Lower leg skin (tissue), 4 donors: ENCODE data around the gene FNIP2. TPM values are rescaled to one million over a fixed set of nuclear protein-coding genes. Genes with fewer than 3 reads are reported as not detected.

Experiments
- DNase-seq, 2 donors: peaks; one replicate each; pipeline ENCODE4 v3.0.0-alpha.2; 2019; ENCODE audit warnings: low spot score in 2 of 2
- H3K4me3 ChIP-seq: fragments of 200-600 bp; sonication (generic); 2 replicates; pipeline ENCODE4 v1.5.1; 2017; ENCODE audit warnings: mild to moderate bottlenecking, low read depth; ENCODE audit not compliant: poor library complexity, severe bottlenecking
- POLR2A ChIP-seq, 2 donors: fragments of 450-650 bp; IDR thresholded peaks; one replicate each; pipeline ENCODE4 v1.6.1; 2016 to 2017; ENCODE audit warnings: antibody characterized with exemption in 2 of 2, mild to moderate bottlenecking in 1 of 2, moderate library complexity in 1 of 2
- WGBS, 2 donors: methylation state at CpG; one replicate each; pipeline ENCODE4 v1.1.5; 2018; 5-methylcytosine and 5-hydroxymethylcytosine counted together
- intact Hi-C: fragments of 100-400 bp; cut with DNase I; formaldehyde crosslinking; loops from one replicate; pipeline ENCODE4 v1.15.0; 2023; ENCODE audit warnings: low total_unique reads
- total RNA-seq, 4 donors: library from RNA; depleted of rRNA; stranded (reverse); fragments of >200 nt; gene quantifications; one replicate each; pipeline ENCODE4 v1.1.0, GENCODE V29; 2016
- TF ChIP-seq, protein P1 (sequence below), 3 donors: fragments of 450-650 bp; IDR thresholded peaks; one replicate each; pipeline ENCODE4 v1.5.1; 2016; ENCODE audit warnings: antibody characterized with exemption in 3 of 3, mild to moderate bottlenecking in 3 of 3, moderate library complexity in 2 of 3

FNIP2 gene
- total RNA-seq, 4 donors from 2014 or later: 20.5 to 47.5 (median 38.8) TPM

DNA sequence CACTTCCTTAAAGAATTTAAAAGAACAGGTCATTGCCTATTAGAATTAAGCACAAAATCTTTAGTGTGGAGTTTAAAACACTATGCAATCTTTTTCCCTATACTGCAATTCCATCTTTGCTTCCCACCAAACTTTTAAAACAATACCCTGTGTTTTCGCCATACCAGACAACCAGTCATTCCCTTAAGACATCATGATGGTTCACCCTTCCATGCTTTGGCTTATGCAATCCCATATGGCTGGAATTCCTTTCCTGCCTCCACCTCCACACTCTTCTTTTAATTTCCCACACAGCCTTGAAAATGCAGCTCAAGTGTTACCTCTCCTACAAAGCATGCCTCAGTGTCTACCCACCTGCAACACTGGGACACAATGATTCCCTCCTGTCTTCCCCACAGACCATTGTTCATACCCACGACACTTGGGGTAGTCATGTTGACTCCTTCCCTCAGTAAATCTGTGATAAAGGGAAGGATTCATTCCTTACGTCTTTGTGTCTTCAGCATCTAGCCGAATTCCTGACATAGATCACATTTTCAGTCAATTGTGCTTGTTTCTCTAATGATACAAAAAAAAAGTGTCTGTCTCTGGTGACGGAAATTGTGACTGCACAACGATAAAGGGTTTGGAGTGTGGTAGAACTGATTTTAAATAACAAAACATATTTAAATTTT is 166.3 kb downstream of the FNIP2 start:
- no peak overlapping the region for H3K4me3 ChIP-seq
- WGBS, 2 donors: 91 to 92% methylated on average over 6 of the region's 6 CpGs
- no peak for DNase-seq
- intact Hi-C loops: no loop called here
- TF ChIP-seq POLR2A (IDR thresholded peaks at IDR 0.05): no peak
- TF ChIP-seq, protein P1, sequence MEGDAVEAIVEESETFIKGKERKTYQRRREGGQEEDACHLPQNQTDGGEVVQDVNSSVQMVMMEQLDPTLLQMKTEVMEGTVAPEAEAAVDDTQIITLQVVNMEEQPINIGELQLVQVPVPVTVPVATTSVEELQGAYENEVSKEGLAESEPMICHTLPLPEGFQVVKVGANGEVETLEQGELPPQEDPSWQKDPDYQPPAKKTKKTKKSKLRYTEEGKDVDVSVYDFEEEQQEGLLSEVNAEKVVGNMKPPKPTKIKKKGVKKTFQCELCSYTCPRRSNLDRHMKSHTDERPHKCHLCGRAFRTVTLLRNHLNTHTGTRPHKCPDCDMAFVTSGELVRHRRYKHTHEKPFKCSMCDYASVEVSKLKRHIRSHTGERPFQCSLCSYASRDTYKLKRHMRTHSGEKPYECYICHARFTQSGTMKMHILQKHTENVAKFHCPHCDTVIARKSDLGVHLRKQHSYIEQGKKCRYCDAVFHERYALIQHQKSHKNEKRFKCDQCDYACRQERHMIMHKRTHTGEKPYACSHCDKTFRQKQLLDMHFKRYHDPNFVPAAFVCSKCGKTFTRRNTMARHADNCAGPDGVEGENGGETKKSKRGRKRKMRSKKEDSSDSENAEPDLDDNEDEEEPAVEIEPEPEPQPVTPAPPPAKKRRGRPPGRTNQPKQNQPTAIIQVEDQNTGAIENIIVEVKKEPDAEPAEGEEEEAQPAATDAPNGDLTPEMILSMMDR (IDR thresholded peaks at IDR 0.05): no peak

DNA sequence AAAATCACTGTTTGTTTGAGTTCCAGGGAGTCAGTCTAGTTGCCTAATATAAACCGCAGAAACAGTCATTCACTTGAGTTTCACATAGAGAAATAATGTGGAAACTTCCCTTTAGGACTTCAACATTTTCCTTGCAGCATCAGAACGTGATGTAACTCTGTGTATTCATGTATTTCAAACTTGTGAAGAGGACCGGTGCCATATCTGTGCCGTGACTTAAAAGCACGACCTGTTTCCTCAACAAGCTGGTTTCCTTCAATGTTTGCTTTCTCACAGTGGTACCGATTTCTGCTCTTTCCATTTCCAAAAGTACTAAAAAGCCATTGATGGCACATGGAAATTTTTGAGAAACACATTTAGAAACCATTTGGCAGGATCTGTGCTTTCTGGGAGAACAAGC is 167.4 kb downstream of the FNIP2 start:
- DNase-seq: no peak
- H3K4me3 ChIP-seq: no peak overlapping the region
- 74 to 81% methylated on average over 6 of the region's 6 CpGs for WGBS, 2 donors
- TF ChIP-seq POLR2A (IDR thresholded peaks at IDR 0.05): no peak
- TF ChIP-seq, protein P1 (IDR thresholded peaks at IDR 0.05): no peak
- intact Hi-C loops: no loop called here

DNA sequence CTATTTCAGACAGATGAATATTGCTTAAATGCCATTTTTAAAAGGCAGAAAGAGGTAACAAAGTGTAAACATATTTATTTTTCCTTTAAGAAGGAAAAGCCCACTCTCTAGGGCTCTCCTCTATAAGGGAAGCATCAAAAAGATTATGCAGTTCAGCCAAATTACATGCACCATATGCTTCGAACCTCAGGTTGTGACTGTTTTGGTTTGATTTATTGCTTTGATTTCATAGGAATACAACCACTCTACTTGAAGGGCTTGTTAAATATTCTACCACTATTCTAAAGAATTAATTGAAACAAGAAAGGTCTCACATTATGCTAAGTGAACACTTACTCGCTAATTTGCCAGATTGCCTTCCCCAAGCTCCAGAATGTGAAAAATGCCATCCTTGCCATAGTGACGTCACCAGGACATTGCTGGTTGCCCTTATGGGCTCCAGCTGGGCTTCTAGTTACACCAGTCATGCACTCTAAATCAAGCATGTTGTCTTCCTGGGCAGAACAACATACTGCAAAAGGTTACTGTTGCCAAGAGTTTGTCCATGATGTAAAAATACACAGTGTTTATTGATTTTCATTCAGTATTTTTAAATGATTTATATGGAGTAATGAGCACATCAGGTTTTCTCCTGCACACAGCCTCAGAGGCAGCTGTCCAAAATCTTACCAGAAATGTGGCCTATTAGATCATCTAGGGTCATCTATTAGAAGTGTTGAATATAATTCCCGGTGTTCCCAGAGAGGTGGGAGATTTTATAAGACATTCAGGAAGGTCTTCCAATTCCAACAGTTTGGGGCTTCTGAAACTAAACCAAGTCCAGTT is 169.6 kb downstream of the FNIP2 start:
- no peak overlapping the region for H3K4me3 ChIP-seq
- intact Hi-C loops: no loop called here
- 79 to 81% methylated on average over 4 of the region's 4 CpGs for WGBS, 2 donors
- no peak for DNase-seq
- TF ChIP-seq POLR2A (IDR thresholded peaks at IDR 0.05): no peak
- TF ChIP-seq, protein P1 (IDR thresholded peaks at IDR 0.05): no peak

DNA sequence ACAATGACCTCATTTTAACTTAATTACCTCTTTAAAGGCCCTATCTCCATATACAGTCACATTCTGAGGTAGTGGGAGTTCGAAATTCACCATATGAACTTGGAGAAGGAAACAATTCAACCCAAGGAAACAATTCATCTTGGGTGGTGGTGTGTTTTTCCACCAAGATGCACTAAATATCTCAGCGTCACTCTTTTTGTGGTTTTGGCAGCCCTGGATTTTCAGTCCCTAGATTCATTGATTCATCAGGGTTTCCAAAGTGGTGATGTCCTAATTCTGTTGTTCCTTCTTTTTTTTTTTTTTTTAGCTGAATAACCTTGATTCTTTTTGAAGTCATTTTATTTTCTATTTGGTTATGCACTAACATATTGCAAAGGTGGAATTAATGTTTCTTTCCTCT is 171.4 kb downstream of the FNIP2 start:
- H3K4me3 ChIP-seq: no peak overlapping the region
- TF ChIP-seq, protein P1 (IDR thresholded peaks at IDR 0.05): no peak
- no peak for TF ChIP-seq POLR2A (IDR thresholded peaks at IDR 0.05)
- intact Hi-C loops: no loop called here
- WGBS, 2 donors: 78 to 91% methylated on average over 2 of the region's 2 CpGs
- DNase-seq: no peak

DNA sequence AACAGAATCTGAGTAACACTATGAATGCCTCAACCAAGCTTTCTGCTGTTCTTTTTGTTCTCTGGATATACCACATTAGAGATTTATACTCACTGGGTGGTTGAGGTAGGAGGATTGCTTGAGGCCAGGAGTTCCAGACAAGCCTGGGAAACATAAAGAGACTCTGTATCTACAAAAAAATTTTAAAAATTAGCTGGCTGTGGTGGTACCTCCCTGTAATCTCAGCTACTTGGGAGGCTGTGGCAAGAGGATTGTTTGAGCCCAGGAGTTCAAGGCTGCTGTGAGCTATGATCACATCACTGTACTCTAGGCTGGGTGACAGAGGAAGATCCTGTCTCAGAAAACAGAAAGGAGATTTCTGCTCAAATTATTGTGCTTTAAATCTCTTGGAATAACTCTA is 172.5 kb downstream of the FNIP2 start:
- DNase-seq: no peak
- no peak for TF ChIP-seq POLR2A (IDR thresholded peaks at IDR 0.05)
- TF ChIP-seq, protein P1 (IDR thresholded peaks at IDR 0.05): no peak
- no peak overlapping the region for H3K4me3 ChIP-seq
- intact Hi-C loops: no loop called here
